Effector memory CD4-positive, alpha-beta T cell (primary cell): ENCODE results near the gene NPAS4.
A peak's percentile ranks its signal among the peaks of the same experiment; 100 is the strongest.
"Not testable (repeated sequence)": the region's sequence is repeated elsewhere in the genome, so short reads cannot be mapped to it uniquely, and the experiment has no call there.

Source experiments
- DNase-seq, 3 donors: peaks; one replicate each; pipeline ENCODE4 v3.0.0-alpha.2; 2020
- H3K27ac ChIP-seq: 2 replicates; pipeline ENCODE4 v1.7.0; 2013; ENCODE audit warnings: mild to moderate bottlenecking, low read length, moderate library complexity; ENCODE audit not compliant: insufficient read depth, poor library complexity, severe bottlenecking
- H3K27me3 ChIP-seq: replicated peaks from 2 replicates; pipeline ENCODE4 v1.7.0; 2013; ENCODE audit warnings: mild to moderate bottlenecking, low read length; ENCODE audit not compliant: insufficient read depth, control insufficient read depth, poor library complexity, severe bottlenecking
- H3K36me3 ChIP-seq: 2 replicates; pipeline ENCODE4 v1.7.0; 2013; ENCODE audit warnings: mild to moderate bottlenecking, low read length, moderate library complexity; ENCODE audit not compliant: control insufficient read depth, insufficient read depth
- H3K4me1 ChIP-seq: 2 replicates; pipeline ENCODE4 v1.7.0; 2013; ENCODE audit warnings: low read length, mild to moderate bottlenecking; ENCODE audit not compliant: control insufficient read depth, insufficient read depth, poor library complexity, severe bottlenecking
- H3K4me3 ChIP-seq: 2 replicates; pipeline ENCODE4 v1.7.0; 2013; ENCODE audit warnings: low read length, low read depth, mild to moderate bottlenecking; ENCODE audit not compliant: insufficient read depth, poor library complexity, severe bottlenecking
- H3K9me3 ChIP-seq: 2 replicates; pipeline ENCODE4 v1.7.0; 2013; ENCODE audit warnings: mild to moderate bottlenecking, low read length, moderate library complexity; ENCODE audit not compliant: control insufficient read depth

The NPAS4 gene

DNA sequence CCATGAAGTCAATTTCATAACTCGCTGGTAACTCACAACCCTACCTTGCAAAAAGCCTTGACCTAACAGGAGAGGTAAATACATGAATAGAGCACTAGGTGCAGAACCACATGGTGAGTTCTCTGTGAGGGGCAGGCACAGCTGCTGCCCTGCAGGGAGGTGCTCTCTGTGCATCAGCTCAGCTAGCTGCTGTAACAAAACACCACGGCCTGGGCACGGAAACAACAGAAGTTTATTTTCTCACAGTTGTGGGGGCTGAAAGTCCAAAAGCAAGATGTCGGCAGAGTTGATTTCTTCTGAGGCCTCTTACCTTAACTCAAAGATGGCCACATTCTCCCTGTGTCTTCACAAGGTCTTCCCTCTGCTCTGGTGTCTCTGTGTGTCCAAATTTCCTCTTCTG is 30.8 kb downstream of the NPAS4 start:
- Histone ChIP-seq H3K27ac (no peak overlapping the region), H3K9me3 (no peaks in the 10 kb centered on the region), H3K36me3 (no peaks in the 10 kb centered on the region), H3K27me3 (no peaks in the 10 kb centered on the region), H3K4me1 (no peaks in the 10 kb centered on the region), H3K4me3 (no peak overlapping the region)
- no peak for DNase-seq

DNA sequence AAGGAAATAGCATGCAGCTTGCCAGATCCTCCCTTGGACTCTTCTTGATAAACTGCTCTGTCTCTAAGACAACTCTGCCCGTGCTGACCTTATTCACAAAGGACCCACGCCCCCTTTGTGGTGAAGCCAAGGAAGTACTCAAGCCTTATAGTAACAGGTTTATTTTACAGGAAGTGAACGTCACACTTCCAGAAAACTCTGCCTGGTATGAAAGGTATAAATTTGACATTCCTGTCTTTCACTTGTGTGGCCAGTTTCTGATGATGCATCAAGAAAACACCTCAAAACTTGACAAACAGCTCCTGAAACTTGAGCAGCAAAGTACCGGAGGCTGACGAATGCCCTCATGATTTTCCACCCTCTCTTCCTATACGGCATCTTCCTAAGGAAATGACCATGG is 33.4 kb downstream of the NPAS4 start:
- Histone ChIP-seq H3K9me3 (no peaks in the 10 kb centered on the region), H3K27ac (no peak overlapping the region), H3K27me3 (no peaks in the 10 kb centered on the region), H3K36me3 (no peaks in the 10 kb centered on the region), H3K4me3 (no peak overlapping the region), H3K4me1 (no peaks in the 10 kb centered on the region)
- no peak for DNase-seq

DNA sequence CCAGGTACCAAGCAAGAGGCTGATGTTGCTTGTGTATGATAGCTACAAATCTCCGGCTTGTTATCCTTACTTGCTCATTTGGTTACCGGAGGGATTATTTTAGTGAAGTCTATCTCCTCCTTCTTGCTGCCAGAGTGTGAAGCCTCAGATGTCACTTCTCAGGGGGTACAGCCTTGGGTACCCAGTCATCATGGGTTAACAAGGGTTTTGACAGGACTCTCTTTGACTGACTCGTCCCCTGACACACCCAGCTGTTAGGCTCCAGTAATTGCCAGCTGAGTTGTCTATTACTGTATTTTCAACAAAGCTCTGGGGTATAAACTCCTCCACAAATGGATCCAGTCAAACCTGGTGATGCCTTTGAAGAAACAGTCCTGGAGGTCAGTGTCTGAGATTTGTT is 34.0 kb downstream of the NPAS4 start:
- no peak overlapping the region for H3K4me3 ChIP-seq
- H3K27ac ChIP-seq: no peak overlapping the region
- no peaks in the 10 kb centered on the region for H3K9me3 ChIP-seq
- H3K36me3 ChIP-seq: no peaks in the 10 kb centered on the region
- no peaks in the 10 kb centered on the region for H3K27me3 ChIP-seq
- no peaks in the 10 kb centered on the region for H3K4me1 ChIP-seq
- DNase-seq: no peak

DNA sequence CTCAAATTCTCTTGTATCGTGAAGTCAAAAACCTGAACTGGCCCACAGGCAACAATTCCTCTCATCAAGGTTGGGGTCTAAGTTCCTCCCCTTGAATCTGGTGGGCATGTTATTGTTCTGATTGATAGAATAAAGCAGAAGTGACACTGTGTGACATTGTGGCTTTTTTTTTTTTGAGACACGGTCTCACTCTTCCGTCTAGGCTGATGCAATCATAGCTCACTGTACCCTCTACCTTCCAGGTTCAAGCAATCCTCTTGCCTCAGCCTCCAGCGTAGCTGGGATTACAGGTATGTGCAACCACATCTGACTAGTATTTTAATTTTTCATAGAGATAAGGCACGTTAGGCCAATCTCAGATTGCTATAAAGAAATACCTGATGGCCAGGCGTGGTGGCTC is 37.0 kb downstream of the NPAS4 start:
- Histone ChIP-seq H3K9me3 (no peaks in the 10 kb centered on the region), H3K27me3 (no peaks in the 10 kb centered on the region), H3K4me3 (no peak overlapping the region), H3K27ac (no peak overlapping the region), H3K36me3 (no peaks in the 10 kb centered on the region), H3K4me1 (no peaks in the 10 kb centered on the region)
- DNase-seq: no peak

DNA sequence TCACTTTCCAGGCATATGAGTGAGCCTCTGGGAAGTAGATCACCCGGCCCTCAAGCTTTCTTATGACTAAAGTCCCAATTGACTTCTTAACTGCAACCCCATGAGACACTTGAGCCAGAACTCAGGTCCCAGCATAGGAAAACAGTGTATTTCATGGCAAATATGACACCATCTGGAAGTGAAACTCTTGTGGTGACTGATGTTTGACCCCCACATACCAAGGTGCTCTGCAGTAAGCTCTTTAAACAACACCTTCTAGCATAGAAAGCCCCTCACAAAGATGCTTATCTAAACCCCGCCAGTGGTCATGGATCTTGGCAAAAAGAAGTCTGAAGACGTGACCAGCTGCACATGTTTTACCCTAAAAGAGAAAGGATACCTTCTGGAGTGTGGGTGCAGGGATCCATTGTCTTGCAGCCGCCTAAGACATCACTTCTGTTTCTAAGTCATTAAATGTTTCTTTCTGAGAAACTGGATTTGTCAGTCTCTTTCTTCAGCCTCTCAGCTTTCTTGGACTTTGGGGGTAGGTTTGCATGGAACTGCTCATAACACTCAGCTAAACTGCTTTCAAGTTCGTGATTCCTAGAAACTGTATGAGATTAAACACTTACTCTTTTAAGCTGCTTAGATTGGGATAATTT is 38.4 kb downstream of the NPAS4 start:
- DNase-seq: no peak
- H3K9me3 ChIP-seq: no peaks in the 10 kb centered on the region
- no peaks in the 10 kb centered on the region for H3K36me3 ChIP-seq
- H3K4me1 ChIP-seq: no peaks in the 10 kb centered on the region
- no peak overlapping the region for H3K27ac ChIP-seq
- H3K27me3 ChIP-seq: no peaks in the 10 kb centered on the region
- no peak overlapping the region for H3K4me3 ChIP-seq

DNA sequence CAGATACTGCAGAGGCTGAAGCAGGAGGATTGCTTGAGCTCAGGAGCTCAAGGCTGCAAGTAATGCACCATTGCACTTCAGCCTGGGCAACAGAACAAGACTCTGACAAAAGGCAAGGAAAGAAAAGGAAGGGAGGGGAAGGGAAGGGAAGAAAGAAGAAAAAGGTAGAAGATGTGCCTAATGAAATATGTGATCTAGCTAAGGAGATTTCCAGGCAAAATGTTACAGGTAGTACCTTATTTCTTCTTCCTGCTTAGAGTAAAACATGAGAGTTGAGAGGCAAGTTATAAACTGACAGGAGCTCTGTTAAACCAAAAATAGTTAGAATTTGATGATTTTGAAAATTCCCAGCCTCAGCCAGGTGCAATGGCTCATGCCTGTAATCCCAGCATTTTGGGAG is 41.2 kb downstream of the NPAS4 start:
- H3K27me3 ChIP-seq: no peaks in the 10 kb centered on the region
- H3K36me3 ChIP-seq: no peaks in the 10 kb centered on the region
- H3K27ac ChIP-seq: no peak overlapping the region
- no peak for DNase-seq
- H3K9me3 ChIP-seq: no peaks in the 10 kb centered on the region
- H3K4me1 ChIP-seq: peaks cover 4% of the 10 kb centered on the region
- H3K4me3 ChIP-seq: no peak overlapping the region

DNA sequence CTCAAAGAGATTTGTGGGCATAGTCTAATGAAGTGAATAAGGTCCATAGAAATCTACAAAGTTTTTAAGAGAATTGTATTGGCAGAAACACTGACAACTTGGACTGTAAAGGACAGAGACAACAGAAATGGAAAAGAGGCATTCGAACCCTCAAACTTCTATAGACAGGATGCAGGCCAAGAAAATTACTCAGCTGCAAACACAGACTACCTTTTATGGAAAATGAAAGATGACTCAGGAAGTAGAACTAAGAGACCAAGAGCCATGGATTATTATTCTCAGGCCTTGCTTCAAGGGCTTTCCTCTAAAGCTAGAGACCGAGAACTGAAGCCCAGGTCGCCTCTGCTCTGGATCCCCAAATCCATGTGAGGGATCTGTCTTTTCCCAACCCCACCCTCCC is 42.1 kb downstream of the NPAS4 start:
- Histone ChIP-seq H3K27me3 (no peaks in the 10 kb centered on the region), H3K9me3 (no peaks in the 10 kb centered on the region), H3K4me3 (no peak overlapping the region), H3K36me3 (no peaks in the 10 kb centered on the region), H3K4me1 (peaks cover 12% of the 10 kb centered on the region), H3K27ac (no peak overlapping the region)
- DNase-seq: no peak

DNA sequence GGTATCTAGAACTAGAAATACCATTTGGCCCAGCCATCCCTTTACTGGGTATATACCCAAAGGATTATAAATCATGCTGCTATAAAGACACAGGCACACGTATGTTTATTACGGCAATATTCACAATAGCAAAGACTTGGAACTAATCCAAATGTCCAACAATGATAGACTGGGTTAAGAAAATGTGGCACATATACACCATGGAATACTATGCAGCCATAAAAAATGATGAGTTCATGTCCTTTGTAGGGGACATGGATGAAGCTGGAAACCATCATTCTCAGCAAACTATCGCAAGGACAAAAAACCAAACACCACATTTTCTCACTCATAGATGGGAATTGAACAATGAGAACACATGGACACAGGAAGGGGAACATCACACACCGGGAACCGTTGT is 43.3 kb downstream of the NPAS4 start:
- H3K27ac ChIP-seq, H3K27me3 ChIP-seq, H3K4me3 ChIP-seq, DNase-seq, H3K36me3 ChIP-seq, H3K9me3 ChIP-seq: not testable (repeated sequence)
- H3K4me1 ChIP-seq: peaks cover 14% of the 10 kb centered on the region

DNA sequence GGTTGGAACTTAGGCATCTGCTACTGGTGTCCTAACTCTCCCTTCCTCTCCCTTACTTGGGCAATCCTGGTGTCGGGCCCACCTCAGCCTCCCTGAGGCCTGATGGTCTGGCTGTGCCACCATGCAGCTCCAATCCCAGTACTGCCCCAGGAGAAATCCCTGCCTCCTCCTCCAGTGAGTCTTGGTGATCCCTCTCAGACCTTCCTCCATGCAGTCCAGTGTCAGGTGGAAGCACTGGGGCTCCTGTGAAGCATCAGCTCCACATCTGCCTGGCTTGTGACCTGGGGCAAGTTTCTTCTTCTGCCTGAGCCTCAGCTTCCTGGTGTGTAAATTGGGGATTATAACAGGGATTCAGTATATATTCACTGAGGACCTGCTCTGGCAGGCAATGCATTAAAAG is 44.1 kb downstream of the NPAS4 start:
- H3K36me3 ChIP-seq: no peaks in the 10 kb centered on the region
- no peak for DNase-seq
- no peak overlapping the region for H3K27ac ChIP-seq
- peaks cover 14% of the 10 kb centered on the region for H3K4me1 ChIP-seq
- H3K9me3 ChIP-seq: no peaks in the 10 kb centered on the region
- no peak overlapping the region for H3K4me3 ChIP-seq
- no peaks in the 10 kb centered on the region for H3K27me3 ChIP-seq

DNA sequence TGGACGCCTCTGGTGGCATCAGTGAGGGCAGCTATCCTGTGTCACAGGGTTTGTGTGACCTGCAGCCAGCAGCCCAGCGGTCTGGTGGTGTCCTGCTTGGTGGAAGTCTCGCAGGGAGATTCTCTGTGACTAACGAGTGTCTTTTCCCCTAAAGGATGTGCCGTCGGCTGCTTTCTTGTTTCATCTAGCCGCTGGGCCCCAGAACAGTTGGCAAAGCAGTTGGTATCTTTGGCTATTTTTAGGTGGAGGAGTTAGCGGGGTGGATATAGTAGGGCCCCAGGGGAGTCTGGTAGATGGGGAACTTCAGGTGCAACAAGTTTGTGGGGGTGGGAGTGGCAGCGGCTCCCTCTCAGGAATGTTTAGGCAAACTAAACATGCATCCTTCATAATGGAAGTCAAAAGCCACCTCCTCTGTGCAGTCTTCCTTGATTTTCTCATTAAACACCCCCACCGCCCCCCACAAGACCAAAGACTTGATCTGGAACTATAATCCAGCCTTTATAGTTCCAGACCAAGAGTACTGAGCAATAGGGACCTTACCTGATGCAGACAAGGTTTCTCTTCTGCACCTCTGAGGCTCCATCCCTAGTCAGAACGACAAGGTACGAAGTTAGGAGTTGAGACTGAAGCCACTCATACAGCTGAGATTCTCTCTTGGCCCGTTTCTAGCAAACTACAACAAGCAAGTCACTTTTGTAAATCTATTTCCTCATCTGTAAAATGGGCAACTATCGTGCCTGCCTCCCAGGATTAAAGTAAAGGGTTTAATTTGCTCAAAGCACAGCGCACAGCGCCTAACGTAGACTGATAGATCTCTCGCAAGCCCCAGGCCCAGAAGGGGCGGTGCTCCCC is 44.8 kb downstream of the NPAS4 start:
- H3K27me3 ChIP-seq: no peaks in the 10 kb centered on the region
- H3K4me3 ChIP-seq: peak overlapping the region; percentile 73
- H3K4me1 ChIP-seq: peaks cover 14% of the 10 kb centered on the region
- no peak for DNase-seq
- no peaks in the 10 kb centered on the region for H3K9me3 ChIP-seq
- no peaks in the 10 kb centered on the region for H3K36me3 ChIP-seq
- peak overlapping the region; percentile 82 for H3K27ac ChIP-seq
